SK-N-SH (cell line): Measurements from ENCODE around the gene TMEM87A. TPM values are rescaled to one million over a fixed set of nuclear protein-coding genes. Genes with fewer than 3 reads are reported as not detected.

Experiments
- CTCF ChIA-PET: fragments of 300-600, 350-600 bp; formaldehyde crosslinking; extraction: SDS; loops from one replicate; lab custom pipeline; 2021; lab: Yijun Ruan, JAX
- POLR2A ChIA-PET: fragments of 350-600 bp; sonication (Branson Sonifier 250); formaldehyde crosslinking; extraction: SDS; loops from one replicate; lab custom pipeline; 2020; ENCODE audit warnings: antibody characterized with exemption, inconsistent platforms; lab: Yijun Ruan, JAX
- DNase-seq: peaks from one replicate; pipeline ENCODE4 v3.0.0; 2012
- H2AFZ ChIP-seq: fragments of 200-600 bp; sonication (generic); 2 replicates; pipeline ENCODE4 v1.8.1; 2016; ENCODE audit warnings: antibody characterized with exemption, mild to moderate bottlenecking, low read depth
- H3F3A ChIP-seq: fragments of 200-600 bp; sonication (generic); replicated peaks from 2 replicates; pipeline ENCODE3; 2016; ENCODE audit warnings: antibody characterized with exemption, mild to moderate bottlenecking; ENCODE audit not compliant: insufficient read depth
- H3K27ac ChIP-seq, 2 experiments: fragments of 200-500 bp in 1 of 2; fragments of 200-600 bp in 1 of 2; sonication (Bioruptor generic) in 1 of 2; sonication (generic), shearing (Covaris generic) in 1 of 2; 2 replicates each; pipeline versions ENCODE4 v1.5.1 to v1.6.1; 2014 to 2016; ENCODE audit warnings: low read depth in 2 of 2, inconsistent platforms in 1 of 2, low read length in 1 of 2, mild to moderate bottlenecking in 1 of 2, mixed read lengths in 1 of 2
- H3K27me3 ChIP-seq: fragments of 200-600 bp; sonication (generic), shearing (Covaris generic); 2 replicates; pipeline ENCODE4 v1.6.1; 2016; ENCODE audit warnings: mixed run types; ENCODE audit not compliant: insufficient read depth
- H3K36me3 ChIP-seq, 2 experiments: fragments of 200-500 bp in 1 of 2; fragments of 200-600 bp in 1 of 2; sonication (Bioruptor generic) in 1 of 2; sonication (generic) in 1 of 2; replicated peaks in 1 of 2; 2 replicates each; pipeline versions ENCODE3 to v1.5.1; 2014 to 2016; ENCODE audit warnings: low read length in 1 of 2, mild to moderate bottlenecking in 1 of 2; ENCODE audit not compliant: insufficient read depth in 2 of 2, control insufficient read depth in 1 of 2
- H3K4me1 ChIP-seq, 2 experiments: fragments of 200-500 bp in 1 of 2; fragments of 200-600 bp in 1 of 2; sonication (Bioruptor generic) in 1 of 2; sonication (generic), shearing (Covaris generic) in 1 of 2; 2 replicates each; pipeline versions ENCODE4 v1.5.1 to v1.6.1; 2014 to 2016; ENCODE audit warnings: low read depth in 1 of 2, low read length in 1 of 2, mixed run types in 1 of 2; ENCODE audit not compliant: insufficient read depth in 2 of 2, control insufficient read depth in 1 of 2
- H3K4me2 ChIP-seq: fragments of 200-600 bp; sonication (generic), shearing (Covaris generic); 2 replicates; pipeline ENCODE4 v1.6.1; 2017; ENCODE audit warnings: mixed run types
- H3K4me3 ChIP-seq, 2 experiments: fragments of 200-500 bp in 1 of 2; fragments of 200-600 bp in 1 of 2; sonication (Bioruptor generic) in 1 of 2; sonication (generic), shearing (Covaris generic) in 1 of 2; 2 replicates each; pipeline versions ENCODE4 v1.5.1 to v1.8.1; 2014 to 2016; ENCODE audit warnings: low read depth in 2 of 2, inconsistent platforms in 1 of 2, low read length in 1 of 2, mild to moderate bottlenecking in 1 of 2, mixed read lengths in 1 of 2, moderate library complexity in 1 of 2
- H3K79me2 ChIP-seq: fragments of 200-600 bp; sonication (generic); 2 replicates; pipeline ENCODE4 v1.8.1; 2017; ENCODE audit warnings: mild to moderate bottlenecking; ENCODE audit not compliant: insufficient read depth
- H3K9ac ChIP-seq: fragments of 200-600 bp; sonication (generic); 2 replicates; pipeline ENCODE4 v1.6.1; 2017; ENCODE audit warnings: mixed run types
- H3K9me2 ChIP-seq: fragments of 200-600 bp; sonication (generic); 2 replicates; pipeline ENCODE4 v1.6.1; 2017; ENCODE audit warnings: mixed run types
- H3K9me3 ChIP-seq: fragments of 200-600 bp; sonication (generic); 2 replicates; pipeline ENCODE4 v1.6.1; 2017; ENCODE audit warnings: mixed run types, mild to moderate bottlenecking, moderate library complexity
- H4K20me1 ChIP-seq: fragments of 200-600 bp; sonication (generic); 2 replicates; pipeline ENCODE4 v1.6.1; 2017; ENCODE audit warnings: mild to moderate bottlenecking, mixed run types; ENCODE audit not compliant: insufficient read depth
- CHD2 ChIP-seq: fragments of 150-350 bp; IDR thresholded peaks from 2 replicates; pipeline ENCODE4 v1.6.1; 2018; ENCODE audit warnings: low read length; ENCODE audit not compliant: partially characterized antibody
- ELF1 ChIP-seq: IDR thresholded peaks from 2 replicates; pipeline ENCODE4 v1.4.0; 2012
- EZH2phosphoT487 ChIP-seq: fragments of 200-600 bp; sonication (generic); IDR thresholded peaks from 2 replicates; pipeline ENCODE4 v1.6.1; 2017; ENCODE audit warnings: low read depth, mixed run types, mild to moderate bottlenecking, antibody characterized with exemption, moderate library complexity, borderline replicate concordance
- FOSL2 ChIP-seq: IDR thresholded peaks from 2 replicates; pipeline ENCODE4 v1.4.0; 2012; ENCODE audit warnings: low read depth, mild to moderate bottlenecking, moderate library complexity, borderline replicate concordance
- FOXJ3 ChIP-seq: sonication (generic); formaldehyde crosslinking; IDR thresholded peaks from 2 replicates; pipeline ENCODE4 v1.5.1; 2020; ENCODE audit warnings: mild to moderate bottlenecking, missing genetic modification reagents
- GABPA ChIP-seq: IDR thresholded peaks from 2 replicates; pipeline ENCODE4 v1.4.0; 2012; ENCODE audit warnings: low read depth, mild to moderate bottlenecking
- JUND ChIP-seq: IDR thresholded peaks from 2 replicates; pipeline ENCODE4 v1.4.0; 2012
- MXI1 ChIP-seq: IDR thresholded peaks from 2 replicates; pipeline ENCODE4 v1.6.1; 2012; ENCODE audit warnings: mild to moderate bottlenecking, low read depth, low read length, improper control_type of control experiment
- NFIC ChIP-seq: IDR thresholded peaks from 2 replicates; pipeline ENCODE4 v1.4.0; 2012; ENCODE audit warnings: borderline replicate concordance
- NRF1 ChIP-seq: IDR thresholded peaks from 2 replicates; pipeline ENCODE4 v1.6.1; 2012; ENCODE audit warnings: low read depth, mild to moderate bottlenecking, low read length
- POLR2AphosphoS5 ChIP-seq: IDR thresholded peaks from 2 replicates; pipeline ENCODE4 v1.6.1; 2012; ENCODE audit warnings: low read depth, low read length
- RCOR1 ChIP-seq: fragments of 150-350 bp; IDR thresholded peaks from 2 replicates; pipeline ENCODE4 v1.6.1; 2017; ENCODE audit warnings: antibody characterized with exemption, low read length
- RXRA ChIP-seq: IDR thresholded peaks from 2 replicates; pipeline ENCODE4 v1.4.0; 2012; ENCODE audit warnings: low read depth, mild to moderate bottlenecking, borderline replicate concordance
- SIN3A ChIP-seq: IDR thresholded peaks from 2 replicates; pipeline ENCODE4 v1.6.1; 2012; ENCODE audit warnings: low read depth, mild to moderate bottlenecking, low read length, moderate library complexity, borderline replicate concordance
- TAF1 ChIP-seq: IDR thresholded peaks from 2 replicates; pipeline ENCODE4 v1.6.1; 2012; ENCODE audit warnings: low read depth, mild to moderate bottlenecking, low read length, moderate library complexity, borderline replicate concordance
- TCF12 ChIP-seq: IDR thresholded peaks from 2 replicates; pipeline ENCODE4 v1.4.0; 2012
- TEAD4 ChIP-seq: IDR thresholded peaks from 2 replicates; pipeline ENCODE4 v1.4.0; 2012; ENCODE audit warnings: mild to moderate bottlenecking, borderline replicate concordance; ENCODE audit not compliant: insufficient read depth
- YY1 ChIP-seq: IDR thresholded peaks from 2 replicates; pipeline ENCODE4 v1.4.0; 2012; ENCODE audit warnings: low read depth, mild to moderate bottlenecking
- WGBS: methylation state at CpG from one replicate; pipeline ENCODE4 v1.1.6; 2017; ENCODE audit warnings: low lambda C conversion rate; 5-methylcytosine and 5-hydroxymethylcytosine counted together
- polyA plus RNA-seq, 3 experiments: library from polyadenylated mRNA; depleted of rRNA; stranded (reverse); fragments of >200 nt; gene quantifications; 2 replicates each; pipeline ENCODE4 v1.2.3, GENCODE V29; 2012
- TF ChIP-seq, protein P1 (sequence below): fragments of 150-350 bp; IDR thresholded peaks from 2 replicates; pipeline ENCODE4 v1.6.1; 2017; ENCODE audit warnings: antibody characterized with exemption, low read length, low read depth, borderline replicate concordance
- TF ChIP-seq, protein P2 (sequence below): IDR thresholded peaks from 2 replicates; pipeline ENCODE4 v1.6.1; 2012; ENCODE audit warnings: mild to moderate bottlenecking, low read depth, low read length, moderate library complexity
- TF ChIP-seq, protein P3 (sequence below): IDR thresholded peaks from 2 replicates; pipeline ENCODE4 v1.4.0; 2012; ENCODE audit warnings: low read depth
- TF ChIP-seq, protein P4 (sequence below): IDR thresholded peaks from 2 replicates; pipeline ENCODE4 v1.4.0; 2012; ENCODE audit warnings: low read depth, borderline replicate concordance

Gene TMEM87A, protein sequence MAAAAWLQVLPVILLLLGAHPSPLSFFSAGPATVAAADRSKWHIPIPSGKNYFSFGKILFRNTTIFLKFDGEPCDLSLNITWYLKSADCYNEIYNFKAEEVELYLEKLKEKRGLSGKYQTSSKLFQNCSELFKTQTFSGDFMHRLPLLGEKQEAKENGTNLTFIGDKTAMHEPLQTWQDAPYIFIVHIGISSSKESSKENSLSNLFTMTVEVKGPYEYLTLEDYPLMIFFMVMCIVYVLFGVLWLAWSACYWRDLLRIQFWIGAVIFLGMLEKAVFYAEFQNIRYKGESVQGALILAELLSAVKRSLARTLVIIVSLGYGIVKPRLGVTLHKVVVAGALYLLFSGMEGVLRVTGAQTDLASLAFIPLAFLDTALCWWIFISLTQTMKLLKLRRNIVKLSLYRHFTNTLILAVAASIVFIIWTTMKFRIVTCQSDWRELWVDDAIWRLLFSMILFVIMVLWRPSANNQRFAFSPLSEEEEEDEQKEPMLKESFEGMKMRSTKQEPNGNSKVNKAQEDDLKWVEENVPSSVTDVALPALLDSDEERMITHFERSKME
- 20.8 and 23.2 TPM in 2 replicates for polyA plus RNA-seq (2012; rRNA removed)
- 21.3 and 23.0 TPM in 2 replicates for polyA plus RNA-seq (2012; cell fraction: cytosol; rRNA removed)
- 19.2 and 36.5 TPM in 2 replicates for polyA plus RNA-seq (2012; cell fraction: nucleus; rRNA removed)

DNA sequence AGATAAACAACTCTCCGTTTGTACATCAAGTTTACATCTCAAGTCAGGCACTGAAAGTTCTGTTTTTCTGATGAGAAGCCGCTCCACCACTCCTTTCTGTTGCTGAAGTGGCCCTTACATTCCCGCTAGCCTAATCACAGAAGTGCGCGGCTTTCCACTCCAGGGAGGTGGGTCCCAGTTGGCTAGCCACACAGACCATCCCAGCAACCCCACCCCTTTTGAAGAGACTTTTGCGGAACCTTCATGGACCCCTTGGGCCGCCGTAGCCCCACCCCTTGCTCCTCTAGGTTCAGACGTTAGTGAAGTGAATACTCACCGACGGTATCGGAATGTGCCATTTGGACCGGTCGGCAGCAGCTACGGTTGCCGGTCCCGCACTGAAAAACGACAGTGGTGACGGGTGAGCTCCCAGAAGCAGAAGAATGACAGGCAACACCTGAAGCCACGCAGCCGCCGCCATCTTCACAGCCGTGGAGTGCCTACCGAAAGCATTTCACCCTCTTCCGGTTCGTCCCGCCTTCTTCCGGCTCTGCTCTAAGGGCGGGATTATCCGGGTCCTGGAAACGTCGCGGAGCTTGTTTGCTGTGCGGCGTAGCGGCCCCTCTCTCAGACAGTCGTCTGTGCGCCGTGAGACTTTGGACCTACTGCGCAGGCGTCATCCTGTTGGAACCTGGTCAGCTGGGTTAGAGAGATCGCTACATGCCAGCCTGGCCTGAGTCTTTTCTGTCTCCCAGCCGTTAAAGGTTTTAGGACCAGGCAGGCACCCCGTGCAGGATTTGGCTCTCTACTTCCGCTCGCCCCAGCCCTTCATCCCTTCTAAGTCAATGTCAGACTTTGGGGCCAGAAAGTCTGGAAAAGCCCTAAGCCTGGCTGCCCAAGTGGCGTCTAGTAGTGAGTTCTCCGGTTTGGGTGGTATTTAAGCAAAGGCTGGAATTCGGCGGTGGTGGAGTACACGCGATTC is at the start of gene TMEM87A, which contains the start of gene GANC:
TMEM87A (minus strand) TSS at position 495 of the 961 bp plus-strand sequence; CDS start at position 460, 35 bp downstream.
GANC (plus strand) TSS at position 263 of the 961 bp plus-strand sequence. CDS start 1,281 bp downstream, outside the sequence.
- TF ChIP-seq TEAD4: 0 out of 2 replicates have a peak, but pooled peaks have one; percentile 20
- TF ChIP-seq ELF1: peak; percentile 74
- TF ChIP-seq, protein P1, sequence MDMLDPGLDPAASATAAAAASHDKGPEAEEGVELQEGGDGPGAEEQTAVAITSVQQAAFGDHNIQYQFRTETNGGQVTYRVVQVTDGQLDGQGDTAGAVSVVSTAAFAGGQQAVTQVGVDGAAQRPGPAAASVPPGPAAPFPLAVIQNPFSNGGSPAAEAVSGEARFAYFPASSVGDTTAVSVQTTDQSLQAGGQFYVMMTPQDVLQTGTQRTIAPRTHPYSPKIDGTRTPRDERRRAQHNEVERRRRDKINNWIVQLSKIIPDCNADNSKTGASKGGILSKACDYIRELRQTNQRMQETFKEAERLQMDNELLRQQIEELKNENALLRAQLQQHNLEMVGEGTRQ: no peak
- TF ChIP-seq FOSL2: peak; percentile 16; the same call in 1 of the 2 replicates
- peak; percentile 93 for TF ChIP-seq YY1
- TF ChIP-seq CHD2: peak; percentile 71
- TF ChIP-seq EZH2phosphoT487: no peak
- no peak for TF ChIP-seq RXRA
- peak; percentile 83 for TF ChIP-seq MXI1
- TF ChIP-seq RCOR1: no peak
- no peak for TF ChIP-seq JUND
- peak; percentile 26; the same call in 1 of the 2 replicates for TF ChIP-seq TCF12
- TF ChIP-seq SIN3A: peak; percentile 74
- peak; percentile 60 for TF ChIP-seq TAF1
- TF ChIP-seq NRF1: peak; percentile 65
- peak; percentile 96 for TF ChIP-seq POLR2AphosphoS5
- TF ChIP-seq, protein P2, sequence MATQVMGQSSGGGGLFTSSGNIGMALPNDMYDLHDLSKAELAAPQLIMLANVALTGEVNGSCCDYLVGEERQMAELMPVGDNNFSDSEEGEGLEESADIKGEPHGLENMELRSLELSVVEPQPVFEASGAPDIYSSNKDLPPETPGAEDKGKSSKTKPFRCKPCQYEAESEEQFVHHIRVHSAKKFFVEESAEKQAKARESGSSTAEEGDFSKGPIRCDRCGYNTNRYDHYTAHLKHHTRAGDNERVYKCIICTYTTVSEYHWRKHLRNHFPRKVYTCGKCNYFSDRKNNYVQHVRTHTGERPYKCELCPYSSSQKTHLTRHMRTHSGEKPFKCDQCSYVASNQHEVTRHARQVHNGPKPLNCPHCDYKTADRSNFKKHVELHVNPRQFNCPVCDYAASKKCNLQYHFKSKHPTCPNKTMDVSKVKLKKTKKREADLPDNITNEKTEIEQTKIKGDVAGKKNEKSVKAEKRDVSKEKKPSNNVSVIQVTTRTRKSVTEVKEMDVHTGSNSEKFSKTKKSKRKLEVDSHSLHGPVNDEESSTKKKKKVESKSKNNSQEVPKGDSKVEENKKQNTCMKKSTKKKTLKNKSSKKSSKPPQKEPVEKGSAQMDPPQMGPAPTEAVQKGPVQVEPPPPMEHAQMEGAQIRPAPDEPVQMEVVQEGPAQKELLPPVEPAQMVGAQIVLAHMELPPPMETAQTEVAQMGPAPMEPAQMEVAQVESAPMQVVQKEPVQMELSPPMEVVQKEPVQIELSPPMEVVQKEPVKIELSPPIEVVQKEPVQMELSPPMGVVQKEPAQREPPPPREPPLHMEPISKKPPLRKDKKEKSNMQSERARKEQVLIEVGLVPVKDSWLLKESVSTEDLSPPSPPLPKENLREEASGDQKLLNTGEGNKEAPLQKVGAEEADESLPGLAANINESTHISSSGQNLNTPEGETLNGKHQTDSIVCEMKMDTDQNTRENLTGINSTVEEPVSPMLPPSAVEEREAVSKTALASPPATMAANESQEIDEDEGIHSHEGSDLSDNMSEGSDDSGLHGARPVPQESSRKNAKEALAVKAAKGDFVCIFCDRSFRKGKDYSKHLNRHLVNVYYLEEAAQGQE: peak; percentile 45; the same call in 1 of the 2 replicates
- TF ChIP-seq, protein P3, sequence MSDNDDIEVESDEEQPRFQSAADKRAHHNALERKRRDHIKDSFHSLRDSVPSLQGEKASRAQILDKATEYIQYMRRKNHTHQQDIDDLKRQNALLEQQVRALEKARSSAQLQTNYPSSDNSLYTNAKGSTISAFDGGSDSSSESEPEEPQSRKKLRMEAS: peak; percentile 83
- 0 out of 2 replicates have a peak, but pooled peaks have one; percentile 22 for TF ChIP-seq NFIC
- peak; percentile 85 for TF ChIP-seq GABPA
- TF ChIP-seq FOXJ3 (CRISPR knock-in tag): 0 out of 2 replicates have a peak, but pooled peaks have one; percentile 20
- TF ChIP-seq, protein P4, sequence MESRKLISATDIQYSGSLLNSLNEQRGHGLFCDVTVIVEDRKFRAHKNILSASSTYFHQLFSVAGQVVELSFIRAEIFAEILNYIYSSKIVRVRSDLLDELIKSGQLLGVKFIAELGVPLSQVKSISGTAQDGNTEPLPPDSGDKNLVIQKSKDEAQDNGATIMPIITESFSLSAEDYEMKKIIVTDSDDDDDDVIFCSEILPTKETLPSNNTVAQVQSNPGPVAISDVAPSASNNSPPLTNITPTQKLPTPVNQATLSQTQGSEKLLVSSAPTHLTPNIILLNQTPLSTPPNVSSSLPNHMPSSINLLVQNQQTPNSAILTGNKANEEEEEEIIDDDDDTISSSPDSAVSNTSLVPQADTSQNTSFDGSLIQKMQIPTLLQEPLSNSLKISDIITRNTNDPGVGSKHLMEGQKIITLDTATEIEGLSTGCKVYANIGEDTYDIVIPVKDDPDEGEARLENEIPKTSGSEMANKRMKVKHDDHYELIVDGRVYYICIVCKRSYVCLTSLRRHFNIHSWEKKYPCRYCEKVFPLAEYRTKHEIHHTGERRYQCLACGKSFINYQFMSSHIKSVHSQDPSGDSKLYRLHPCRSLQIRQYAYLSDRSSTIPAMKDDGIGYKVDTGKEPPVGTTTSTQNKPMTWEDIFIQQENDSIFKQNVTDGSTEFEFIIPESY: 0 out of 2 replicates have a peak, but pooled peaks have one; percentile 61
- H3K79me2 ChIP-seq: peaks cover 67% of the 10 kb centered on the region
- H3K4me3 ChIP-seq: peak within 1 kb of the TSS; percentile 80 to 87
- peak within 1 kb of the TSS; percentile 94 for H3K9ac ChIP-seq
- peak; percentile 88 for DNase-seq
- H3F3A ChIP-seq: peaks cover 25% of the 10 kb centered on the region
- H4K20me1 ChIP-seq: peaks cover 14% of the 10 kb centered on the region; the same call in 1 of the 2 replicates
- peaks cover 12 to 31% of the 10 kb centered on the region in 2 experiments for H3K36me3 ChIP-seq
- peak within 1 kb of the TSS; percentile 97 for H3K4me2 ChIP-seq
- H3K4me1 ChIP-seq: peaks cover 7 to 18% of the 10 kb centered on the region in 2 experiments; a peak in 3 of 4 replicates
- CTCF ChIA-PET: interaction anchor here (0.9 kb wide), 1 partner anchor 75 kb away, joined by 3 read pairs; no protein-coding TSS in a partner anchor
- H3K9me2 ChIP-seq: no peaks in the 10 kb centered on the region
- H3K27me3 ChIP-seq: no peaks in the 10 kb centered on the region
- no peaks in the 10 kb centered on the region for H3K9me3 ChIP-seq
- WGBS: under 1% methylated on average over 30 of the region's 52 CpGs
- POLR2A ChIA-PET: interaction anchor here (0.6 to 1.3 kb wide), 7 partner anchors 9 to 1125 kb away, joined by 3 to 5 read pairs (median 3); partner anchors contain the start of genes STARD9 and VPS39
- H2AFZ ChIP-seq: peak within 1 kb of the TSS; percentile 71
- H3K27ac ChIP-seq: peak within 1 kb of the TSS; percentile 99
